Fibroblast of pulmonary artery (primary cell): Measurements from ENCODE around the gene PNMA8A.
A peak's percentile ranks its signal among the peaks of the same experiment; 100 is the strongest.

Source experiments
- DNase-seq: peaks from one replicate; pipeline ENCODE4 v3.0.0-alpha.2; 2010; ENCODE audit warnings: low read depth
- H3K4me3 ChIP-seq: replicated peaks from 2 replicates; pipeline ENCODE4 v1.5.1; 2011; ENCODE audit warnings: low read depth, mild to moderate bottlenecking, control low read depth, low read length, moderate library complexity
- TF ChIP-seq, protein P1 (sequence below): IDR thresholded peaks from 2 replicates; pipeline ENCODE4 v1.5.1; 2011; ENCODE audit warnings: mild to moderate bottlenecking, control low read depth, low read length, inconsistent platforms; ENCODE audit errors: missing control alignments

PNMA8A gene

DNA sequence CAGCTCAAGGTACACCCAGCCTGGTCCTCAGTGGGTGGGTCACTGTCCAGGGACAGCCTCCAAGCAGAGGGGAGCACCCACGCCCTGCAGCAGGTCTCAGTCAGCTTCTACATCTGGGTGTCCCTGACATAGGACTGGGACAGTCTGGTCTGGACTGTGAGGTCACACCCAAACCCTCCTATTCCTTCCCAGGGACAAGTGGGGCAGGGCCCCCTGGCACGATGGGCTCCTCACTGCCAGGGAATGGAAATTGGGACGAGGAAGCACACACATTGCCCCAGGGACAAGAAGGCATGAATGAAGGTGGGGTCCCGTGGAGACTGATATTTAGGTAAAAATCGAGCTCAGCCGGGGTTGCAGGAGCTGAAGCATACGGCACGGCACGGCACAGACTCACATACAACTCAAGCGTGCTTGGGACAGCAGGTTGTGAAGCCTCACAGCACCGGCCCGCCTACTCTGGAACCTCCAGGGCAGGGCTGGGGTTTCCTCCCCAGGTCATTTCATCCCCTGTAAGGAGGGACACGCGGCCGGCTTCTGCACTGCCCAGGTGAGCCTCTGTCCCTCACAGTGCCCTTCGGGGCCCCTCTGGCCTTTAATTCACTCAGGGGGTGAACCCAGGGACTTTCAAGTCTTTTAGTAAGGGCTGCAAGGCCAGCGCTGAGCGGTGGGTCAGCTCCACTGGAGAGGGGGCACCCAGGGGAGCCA is 20.8 kb upstream of the PNMA8A start:
- DNase-seq = no peak
- TF ChIP-seq, protein P1, sequence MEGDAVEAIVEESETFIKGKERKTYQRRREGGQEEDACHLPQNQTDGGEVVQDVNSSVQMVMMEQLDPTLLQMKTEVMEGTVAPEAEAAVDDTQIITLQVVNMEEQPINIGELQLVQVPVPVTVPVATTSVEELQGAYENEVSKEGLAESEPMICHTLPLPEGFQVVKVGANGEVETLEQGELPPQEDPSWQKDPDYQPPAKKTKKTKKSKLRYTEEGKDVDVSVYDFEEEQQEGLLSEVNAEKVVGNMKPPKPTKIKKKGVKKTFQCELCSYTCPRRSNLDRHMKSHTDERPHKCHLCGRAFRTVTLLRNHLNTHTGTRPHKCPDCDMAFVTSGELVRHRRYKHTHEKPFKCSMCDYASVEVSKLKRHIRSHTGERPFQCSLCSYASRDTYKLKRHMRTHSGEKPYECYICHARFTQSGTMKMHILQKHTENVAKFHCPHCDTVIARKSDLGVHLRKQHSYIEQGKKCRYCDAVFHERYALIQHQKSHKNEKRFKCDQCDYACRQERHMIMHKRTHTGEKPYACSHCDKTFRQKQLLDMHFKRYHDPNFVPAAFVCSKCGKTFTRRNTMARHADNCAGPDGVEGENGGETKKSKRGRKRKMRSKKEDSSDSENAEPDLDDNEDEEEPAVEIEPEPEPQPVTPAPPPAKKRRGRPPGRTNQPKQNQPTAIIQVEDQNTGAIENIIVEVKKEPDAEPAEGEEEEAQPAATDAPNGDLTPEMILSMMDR = no peak
- no peak overlapping the region for H3K4me3 ChIP-seq

GRCh38 chr19:46490774-46491173 is 19.4 kb upstream of the PNMA8A start:
- TF ChIP-seq, protein P1 = no peak
- H3K4me3 ChIP-seq = no peak overlapping the region
- no peak for DNase-seq

GRCh38 chr19:46489445-46490272 is 18.3 kb upstream of the PNMA8A start:
- DNase-seq = peak; percentile 70
- no peak overlapping the region for H3K4me3 ChIP-seq
- TF ChIP-seq, protein P1 = peak; percentile 31

DNA sequence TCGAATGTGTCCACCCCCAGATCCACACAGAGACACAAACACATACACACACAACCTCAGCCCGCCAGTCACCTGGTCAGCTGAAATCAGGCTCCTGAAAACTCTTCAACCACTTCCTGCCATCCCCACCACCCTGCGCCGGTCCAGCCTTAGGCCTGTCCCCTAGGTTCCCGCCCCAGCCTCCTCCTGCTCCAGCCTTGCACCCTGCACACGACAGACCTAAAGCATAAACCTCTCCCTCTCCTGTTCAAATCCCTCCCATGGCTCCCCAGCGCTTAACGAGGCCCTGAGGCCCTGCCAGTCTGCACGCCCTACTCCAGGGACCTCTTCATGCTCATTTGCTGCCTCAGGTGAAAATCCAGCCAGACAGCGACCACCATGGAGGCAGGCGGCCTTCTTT is 17.2 kb upstream of the PNMA8A start:
- TF ChIP-seq, protein P1 = no peak
- no peak overlapping the region for H3K4me3 ChIP-seq
- no peak for DNase-seq

GRCh38 chr19:46487802-46488445 is 16.6 kb upstream of the PNMA8A start:
- DNase-seq = peak; percentile 78
- TF ChIP-seq, protein P1 = peak; percentile 87
- H3K4me3 ChIP-seq = peak overlapping the region; percentile 47

DNA sequence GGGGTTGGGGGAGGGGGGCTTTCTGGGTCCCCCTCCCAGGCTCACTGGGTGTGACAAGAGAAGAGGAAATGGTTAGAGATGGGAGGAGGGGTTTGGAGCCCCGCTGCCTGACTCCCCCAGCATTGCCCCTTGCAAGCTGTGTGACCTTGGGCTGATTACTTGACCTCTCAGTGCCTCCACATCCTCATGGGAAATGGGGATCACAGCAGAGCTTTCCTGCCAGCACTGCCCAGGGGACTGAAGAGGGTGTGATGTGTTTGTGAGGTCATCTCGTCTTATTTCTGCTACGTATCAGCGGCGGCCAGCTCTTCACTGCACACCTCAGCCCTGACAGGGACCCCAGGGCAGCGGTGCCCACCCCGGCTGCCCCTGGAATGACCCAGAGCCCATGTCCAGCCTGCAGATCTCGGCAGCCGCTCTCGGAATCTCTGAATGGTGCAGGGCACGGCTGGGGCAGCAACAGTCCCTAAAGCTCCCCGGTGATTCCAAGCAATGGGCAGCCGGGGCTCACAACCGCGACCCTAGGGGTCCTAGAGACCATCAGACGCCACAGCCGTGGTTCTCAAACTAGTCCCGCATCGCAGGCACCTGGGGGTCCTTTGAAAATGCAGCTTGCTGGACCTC is 15.9 kb upstream of the PNMA8A start:
- no peak for DNase-seq
- TF ChIP-seq, protein P1 = no peak
- peak overlapping the region; percentile 47 for H3K4me3 ChIP-seq
